Activated T-cell treated with anti-CD3 and anti-CD28 coated beads for 48 hours (primary cell): ENCODE data around the gene ANKRD18B.
"Not testable (repeated sequence)": the region's sequence is repeated elsewhere in the genome, so short reads cannot be mapped to it uniquely, and the experiment has no call there.

Source experiments
- DNase-seq: peaks from one replicate; pipeline ENCODE4 v3.0.0-alpha.2; 2020; ENCODE audit warnings: low read depth

Gene ANKRD18B

DNA sequence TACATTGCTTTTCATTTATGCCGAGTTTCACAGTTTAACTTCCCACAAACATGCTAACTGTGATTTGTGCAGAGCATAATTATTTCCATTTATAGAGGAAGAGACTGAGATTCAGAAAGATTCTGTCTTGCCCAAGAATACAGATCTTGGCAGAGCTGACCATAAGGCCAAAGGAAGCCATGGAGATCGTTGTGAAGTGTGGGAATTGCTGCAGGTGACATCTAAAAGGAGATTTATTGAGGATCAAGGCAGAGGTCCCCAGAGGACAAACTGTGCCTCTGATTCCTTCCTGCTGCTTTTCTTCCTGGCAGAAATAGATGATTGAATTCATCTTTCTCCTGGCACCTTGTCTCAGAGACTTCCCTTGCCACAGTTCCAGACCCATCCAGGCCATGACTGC is 88.4 kb downstream of the ANKRD18B start:
- DNase-seq: not testable (repeated sequence)

DNA sequence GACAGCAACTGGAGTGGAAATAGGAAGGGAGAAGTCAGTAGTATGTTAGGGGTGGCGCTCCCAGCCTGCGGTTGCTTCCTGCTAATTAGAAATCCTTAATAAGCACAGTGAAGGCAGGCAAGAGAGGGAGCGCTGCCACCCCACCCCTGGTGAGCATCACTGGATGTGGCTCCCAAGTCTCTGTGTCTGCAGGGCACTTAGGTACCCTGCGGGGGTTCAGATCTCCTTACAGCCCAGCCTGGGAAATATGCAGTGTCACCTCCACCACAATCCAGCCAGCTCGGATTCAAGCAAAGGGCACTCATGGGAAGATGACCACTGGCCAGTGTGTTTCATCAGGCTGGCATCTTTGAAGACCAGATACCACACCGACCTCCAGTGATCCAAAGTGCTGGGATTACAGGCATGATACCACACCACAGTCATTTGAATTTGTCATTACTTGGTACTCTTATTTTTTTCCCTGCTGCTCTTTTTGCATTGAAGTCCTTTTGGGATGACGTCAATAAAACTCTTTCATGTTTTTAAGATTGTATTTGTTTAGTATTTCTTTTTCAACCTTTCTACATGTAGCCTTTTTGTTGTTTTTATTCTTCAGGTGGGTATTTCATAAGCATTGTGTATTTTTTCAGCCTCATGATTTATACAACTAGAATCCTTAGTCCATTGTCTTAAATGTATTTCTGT is 90.1 kb downstream of the ANKRD18B start:
- DNase-seq: no peak

DNA sequence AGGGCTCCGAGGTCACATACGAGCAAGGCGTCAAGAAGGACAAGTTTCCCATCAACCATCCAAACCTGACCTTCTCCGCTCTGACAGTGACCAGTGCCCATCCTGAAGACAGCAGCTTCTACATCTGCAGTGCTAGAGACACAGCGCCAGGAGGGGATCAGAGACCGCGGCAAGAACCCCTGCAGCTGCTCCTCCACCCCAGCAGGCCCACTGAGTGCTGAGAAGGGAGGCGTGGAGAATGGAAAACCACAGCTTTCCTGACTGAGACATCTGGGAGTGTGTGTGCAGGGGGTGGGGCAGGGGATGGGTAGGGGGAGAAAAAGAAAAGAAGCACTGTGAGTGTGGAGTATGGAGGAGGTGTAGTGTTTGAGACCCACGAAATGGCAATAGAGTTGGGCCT is 94.3 kb downstream of the ANKRD18B start:
- DNase-seq: not testable (repeated sequence)

DNA sequence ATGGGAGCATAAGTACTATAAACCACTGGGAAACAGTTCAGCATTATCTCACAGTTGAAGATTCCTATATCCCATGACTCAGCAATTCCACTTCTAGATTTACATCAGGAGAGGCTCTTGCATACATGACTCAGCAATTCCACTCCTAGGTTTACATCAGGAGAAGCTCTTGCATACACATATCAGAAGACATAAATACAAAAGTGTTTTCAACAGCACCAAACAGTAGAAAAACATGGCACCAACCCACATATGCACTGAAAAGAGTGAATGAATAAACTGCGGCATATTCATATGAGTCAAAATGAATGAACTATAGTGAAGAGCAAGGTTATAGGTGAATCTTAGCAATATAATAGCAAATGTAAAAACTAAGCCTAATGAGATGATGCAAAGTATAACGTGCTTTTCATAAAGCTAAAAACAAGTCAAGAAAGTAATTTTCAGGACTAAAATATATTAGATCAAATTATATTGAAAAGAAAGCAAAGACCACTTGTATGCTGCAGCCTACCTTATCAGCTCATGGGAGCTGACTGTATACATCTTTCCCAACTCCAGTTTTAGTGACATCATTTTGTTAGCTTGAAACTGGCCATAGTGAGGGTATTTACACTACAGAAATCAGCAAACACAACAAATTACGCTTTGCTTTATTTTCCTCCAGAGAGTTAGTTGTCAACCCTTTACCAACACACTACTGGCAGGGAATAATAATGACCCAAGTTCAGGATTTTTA is 95.8 kb downstream of the ANKRD18B start:
- no peak for DNase-seq

DNA sequence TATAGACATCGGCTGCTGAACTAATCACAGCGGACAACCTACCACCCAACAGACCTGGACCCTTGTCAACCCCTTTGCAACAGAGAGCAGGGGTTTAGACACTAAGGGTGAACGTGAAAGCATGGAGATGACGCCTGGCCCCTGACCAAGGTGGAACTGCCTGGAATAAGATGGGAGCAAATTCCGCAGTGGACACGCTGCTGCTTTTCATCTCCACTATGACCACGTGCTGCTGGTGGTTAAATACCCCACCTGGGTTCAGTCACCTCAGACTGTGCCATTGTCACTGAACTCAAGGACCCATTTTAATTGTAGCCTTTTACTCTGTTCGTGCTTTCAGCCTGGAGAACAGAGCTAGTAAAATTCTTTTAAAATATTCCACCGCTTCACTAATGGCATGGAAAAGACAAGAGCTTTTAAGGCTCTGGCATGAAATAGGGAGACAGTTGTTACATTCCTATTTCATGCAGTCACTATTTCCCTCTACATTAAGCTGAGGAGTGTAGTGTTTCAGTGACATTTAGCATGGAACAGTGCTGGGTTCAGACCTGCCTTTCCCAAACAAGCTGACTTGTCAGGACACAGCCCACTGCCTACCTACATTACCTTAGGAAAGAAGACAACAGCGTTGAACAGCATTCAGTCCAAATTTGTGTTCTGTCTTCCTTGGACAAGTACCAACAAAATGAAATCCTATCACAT is 96.8 kb downstream of the ANKRD18B start:
- no peak for DNase-seq
